K562 (cell line): ENCODE measurements around the gene WDR44. TPM values are rescaled to one million over a fixed set of nuclear protein-coding genes. Genes with fewer than 3 reads are reported as not detected.

ENCODE experiments used
- ATAC-seq: fragments of 200-7000 bp; cut with Tn5 transposase; 3 replicates; pipeline ENCODE4 v1.9.1; 2020; ENCODE audit warnings: moderate library complexity
- BruUV-seq: library from RNA; stranded (reverse); fragments of 400-500 nt; replicated peaks from 2 replicates; lab custom pipeline; 2021; lab: Mats Ljungman, UMichigan
- CTCF ChIA-PET: fragments of 300-600 bp; formaldehyde crosslinking; extraction: SDS; loops from one replicate; lab custom pipeline; 2021; ENCODE audit warnings: low intra/inter-chr PET ratio; lab: Yijun Ruan, JAX
- POLR2A ChIA-PET: fragments of 300-600, 350-650 bp; sonication (Branson Sonifier 250); formaldehyde crosslinking; extraction: SDS; loops from one replicate; lab custom pipeline; 2021; ENCODE audit warnings: antibody characterized with exemption, inconsistent platforms; lab: Yijun Ruan, JAX
- DNase-seq, 4 experiments: peaks; one replicate each; pipeline versions ENCODE4 v3.0.0 to v3.0.0-alpha.2; 2011 to 2018; ENCODE audit warnings: low spot score in 3 of 4, mixed read lengths in 3 of 4; ENCODE audit errors: extremely low read depth in 1 of 4
- FAIRE-seq: peaks from 2 replicates; lab custom pipeline; 2011; peaks lifted over from hg19 to GRCh38; lab: Jason Lieb, UNC
- H2AFZ ChIP-seq: 2 replicates; pipeline ENCODE4 v1.6.0; 2011; ENCODE audit warnings: low read depth, low read length, control low read depth, inconsistent platforms
- H3K27ac ChIP-seq: fragments of 200-600 bp; 3 replicates; pipeline ENCODE4 v1.8.0; 2011; ENCODE audit warnings: low read depth, mild to moderate bottlenecking, control low read depth, inconsistent platforms, low read length, moderate library complexity, mixed read lengths; ENCODE audit errors: extremely low read depth
- H3K27me3 ChIP-seq, 2 experiments: fragments of 300-600 bp in 1 of 2; 2 replicates in 1 of 2; 3 replicates in 1 of 2; pipeline versions ENCODE4 v1.6.0 to v1.8.0; 2011; ENCODE audit warnings: inconsistent platforms in 2 of 2, low read length in 2 of 2, mild to moderate bottlenecking in 1 of 2, mixed read lengths in 1 of 2, moderate library complexity in 1 of 2; ENCODE audit not compliant: control insufficient read depth in 2 of 2, insufficient read depth in 2 of 2
- H3K36me3 ChIP-seq: fragments of 300-600 bp; 3 replicates; pipeline ENCODE4 v1.8.0; 2011; ENCODE audit warnings: mild to moderate bottlenecking, low read length, inconsistent platforms; ENCODE audit not compliant: control insufficient read depth, insufficient read depth
- H3K4me1 ChIP-seq, 2 experiments: fragments of 200-600 bp in 1 of 2; replicated peaks in 1 of 2; 2 replicates in 1 of 2; 3 replicates in 1 of 2; pipeline versions ENCODE4 v1.5.1 to v1.8.0; 2011; ENCODE audit warnings: inconsistent platforms in 2 of 2, low read length in 2 of 2, mild to moderate bottlenecking in 1 of 2, mixed read lengths in 1 of 2, moderate library complexity in 1 of 2; ENCODE audit not compliant: control insufficient read depth in 2 of 2, insufficient read depth in 2 of 2
- H3K4me2 ChIP-seq: 2 replicates; pipeline ENCODE4 v1.6.1; 2011; ENCODE audit warnings: low read length, control low read depth, inconsistent platforms, mixed read lengths; ENCODE audit not compliant: insufficient read depth
- H3K4me3 ChIP-seq: fragments of 200-600 bp; sonication (generic), shearing (Covaris generic); 2 replicates; pipeline ENCODE4 v1.5.1; 2016; ENCODE audit warnings: control low read depth, inconsistent platforms
- H3K79me2 ChIP-seq: fragments of 200-600 bp; 3 replicates; pipeline ENCODE4 v1.8.0; 2011; ENCODE audit warnings: low read length, inconsistent platforms; ENCODE audit not compliant: control insufficient read depth, insufficient read depth
- H3K9ac ChIP-seq, 2 experiments: 2 replicates each; pipeline versions ENCODE4 v1.6.0 to v1.6.1; 2011; ENCODE audit warnings: low read depth in 2 of 2, low read length in 2 of 2, control low read depth in 1 of 2, inconsistent platforms in 1 of 2, mild to moderate bottlenecking in 1 of 2, mixed read lengths in 1 of 2; ENCODE audit not compliant: insufficient read depth in 1 of 2
- H3K9me1 ChIP-seq: one replicate; pipeline ENCODE4 v1.6.0; 2011; ENCODE audit warnings: inconsistent platforms, mild to moderate bottlenecking, low read length, moderate library complexity; ENCODE audit not compliant: control insufficient read depth, insufficient read depth
- H3K9me3 ChIP-seq: replicated peaks from 2 replicates; pipeline ENCODE4 v1.5.1; 2011; ENCODE audit warnings: low read depth, low read length, inconsistent platforms; ENCODE audit not compliant: control insufficient read depth, insufficient read depth
- H4K20me1 ChIP-seq: replicated peaks from 2 replicates; pipeline ENCODE4 v1.6.1; 2011; ENCODE audit warnings: low read length, inconsistent platforms, mixed read lengths; ENCODE audit not compliant: control insufficient read depth, insufficient read depth
- CAMTA2 ChIP-seq: fragments of 250-450 bp; sonication (Bioruptor Pico); conservative IDR thresholded peaks from 2 replicates; pipeline ENCODE4 v1.5.1; 2022
- ELF2 ChIP-seq: fragments of 250-450 bp; sonication (Bioruptor Pico); IDR thresholded peaks from 2 replicates; pipeline ENCODE4 v1.5.0; 2021; ENCODE audit warnings: mild to moderate bottlenecking
- FOXA1 ChIP-seq: fragments of 450-650 bp; IDR thresholded peaks from 2 replicates; pipeline ENCODE4 v1.6.1; 2016; ENCODE audit warnings: mild to moderate bottlenecking, borderline replicate concordance
- KHSRP ChIP-seq: fragments of 450-650 bp; IDR thresholded peaks from 2 replicates; pipeline ENCODE4 v1.6.1; 2017
- MTA1 ChIP-seq: fragments of 450-650 bp; IDR thresholded peaks from 2 replicates; pipeline ENCODE4 v1.6.1; 2017; ENCODE audit warnings: borderline replicate concordance
- SMC3 ChIP-seq: conservative IDR thresholded peaks from 2 replicates; pipeline ENCODE4 v1.6.1; 2011; ENCODE audit warnings: low read depth, low read length, improper control_type of control experiment; ENCODE audit not compliant: insufficient read depth
- STAG1 ChIP-seq: sonication (generic); formaldehyde crosslinking; IDR thresholded peaks from 2 replicates; pipeline ENCODE4 v1.5.0; 2020; ENCODE audit warnings: missing genetic modification reagents, borderline replicate concordance
- TARDBP ChIP-seq: fragments of 450-650 bp; IDR thresholded peaks from 2 replicates; pipeline ENCODE4 v1.6.1; 2016
- USF2 ChIP-seq: sonication (generic); formaldehyde crosslinking; IDR thresholded peaks from 2 replicates; pipeline ENCODE4 v1.5.0; 2020; ENCODE audit warnings: missing genetic modification reagents
- ZKSCAN8 ChIP-seq: fragments of 200-800 bp; sonication (Bioruptor generic); IDR thresholded peaks from 2 replicates; pipeline ENCODE4 v1.6.1; 2016; ENCODE audit warnings: missing genetic modification characterization, missing compliant biosample characterization
- ZMIZ1 ChIP-seq, 2 experiments: fragments of 150-350 bp in 1 of 2; IDR thresholded peaks; 2 replicates each; pipeline ENCODE4 v1.6.1; 2012 to 2016; ENCODE audit warnings: low read depth in 2 of 2, low read length in 2 of 2, mild to moderate bottlenecking in 1 of 2, moderate library complexity in 1 of 2
- ZNF263 ChIP-seq: sonication (generic); formaldehyde crosslinking; IDR thresholded peaks from 2 replicates; pipeline ENCODE4 v1.8.0; 2022; ENCODE audit warnings: mild to moderate bottlenecking, missing genetic modification reagents, borderline replicate concordance
- in situ Hi-C: fragments of 300-500 bp; cut with MboI; formaldehyde crosslinking; loops from 4 replicates; pipeline ENCODE4 v1.15.0; 2018; ENCODE audit warnings: inconsistent platforms, mixed read lengths
- intact Hi-C: fragments of 100-400 bp; cut with micrococcal nuclease; formaldehyde crosslinking; loops from 2 replicates; pipeline ENCODE4 v1.14.2; 2022
- polyA plus RNA-seq, 8 experiments: library from polyadenylated mRNA; depleted of rRNA in 4 of 8; stranded (reverse) in 5 of 8; unstranded in 3 of 8; fragments of >200 nt; fragmentation: Nextera tagmentation in 2 of 8; fragmentation: Illumina TruSeq in 1 of 8; extraction: Ambion mirVana in 2 of 8; extraction: Trizol in 1 of 8; gene quantifications; 2 replicates each; pipeline versions ENCODE4 v1.2.1 to v1.2.3, GENCODE V29; 2011 to 2014; ENCODE audit warnings: inconsistent platforms in 1 of 8, missing spikeins in 1 of 8
- total RNA-seq, 7 experiments: library from RNA; depleted of rRNA in 6 of 7; stranded (reverse); fragments of >200 nt in 6 of 7; fragmentation: Illumina TruSeq in 2 of 7; extraction: Trizol in 2 of 7; gene quantifications; 2 replicates each; pipeline versions ENCODE4 v1.2.1 to v1.2.3, GENCODE V29; 2011 to 2021; ENCODE audit warnings: low replicate concordance in 1 of 7

The WDR44 gene
- total and polyA plus RNA-seq, 9 of the 15 experiments (the other 6 are each of a cell fraction or from before 2014, with no cell fraction given), result 5.6 to 20.0 (median 14.6) TPM

GRCh38 chrX:118352566-118352965 lies 6.7 kb downstream of the WDR44 start:
- no peak overlapping the region for H3K27ac ChIP-seq
- H2AFZ ChIP-seq, result no peak overlapping the region
- intact Hi-C loops, result no loop called here
- no peak overlapping the region for H3K4me2 ChIP-seq
- H3K9ac ChIP-seq, result no peak overlapping the region
- H4K20me1 ChIP-seq, result peaks cover 13% of the 10 kb centered on the region
- H3K79me2 ChIP-seq, result peaks cover 87% of the 10 kb centered on the region
- DNase-seq (no peak), ATAC-seq (no peak), FAIRE-seq (no peak)
- BruUV-seq, result no TSS peak
- in situ Hi-C loops, result no loop called here
- H3K36me3 ChIP-seq, result peaks cover 4% of the 10 kb centered on the region; the same call in 1 of the 3 replicates
- no peaks in the 10 kb centered on the region for H3K27me3 ChIP-seq
- peaks cover 6% of the 10 kb centered on the region for H3K9me1 ChIP-seq
- TF ChIP-seq ZNF263, result no peak
- no peak for TF ChIP-seq USF2 (CRISPR knock-in tag)
- no peak for TF ChIP-seq CAMTA2
- TF ChIP-seq KHSRP, result no peak
- TF ChIP-seq STAG1, result no peak
- no peak for TF ChIP-seq TARDBP
- TF ChIP-seq ZKSCAN8 (CRISPR knock-in tag), result no peak
- no peak for TF ChIP-seq SMC3
- no peak for TF ChIP-seq ZMIZ1 (IDR thresholded peaks at IDR 0.05; ENCODE audit: low read depth in 2 of 2, low read length in 2 of 2)
- TF ChIP-seq ELF2, result no peak
- TF ChIP-seq FOXA1, result no peak
- TF ChIP-seq MTA1, result no peak
- ChIA-PET CTCF (no interaction called here), POLR2A (no interaction called here)
- H3K4me1 ChIP-seq, result peaks cover 4 to 46% of the 10 kb centered on the region in 2 experiments
- no peak overlapping the region for H3K4me3 ChIP-seq
- H3K9me3 ChIP-seq, result no peaks in the 10 kb centered on the region
